Measurements from ENCODE around the gene PROC.
"Not testable (repeated sequence)": the region's sequence is repeated elsewhere in the genome, so short reads cannot be mapped to it uniquely, and the experiment has no call there.

Gene PROC

GRCh38 chr2:127427376-127428056, 9.3 kb downstream of the PROC start:
- DNase-seq (ENCODE audit: low spot score): no peak

DNA sequence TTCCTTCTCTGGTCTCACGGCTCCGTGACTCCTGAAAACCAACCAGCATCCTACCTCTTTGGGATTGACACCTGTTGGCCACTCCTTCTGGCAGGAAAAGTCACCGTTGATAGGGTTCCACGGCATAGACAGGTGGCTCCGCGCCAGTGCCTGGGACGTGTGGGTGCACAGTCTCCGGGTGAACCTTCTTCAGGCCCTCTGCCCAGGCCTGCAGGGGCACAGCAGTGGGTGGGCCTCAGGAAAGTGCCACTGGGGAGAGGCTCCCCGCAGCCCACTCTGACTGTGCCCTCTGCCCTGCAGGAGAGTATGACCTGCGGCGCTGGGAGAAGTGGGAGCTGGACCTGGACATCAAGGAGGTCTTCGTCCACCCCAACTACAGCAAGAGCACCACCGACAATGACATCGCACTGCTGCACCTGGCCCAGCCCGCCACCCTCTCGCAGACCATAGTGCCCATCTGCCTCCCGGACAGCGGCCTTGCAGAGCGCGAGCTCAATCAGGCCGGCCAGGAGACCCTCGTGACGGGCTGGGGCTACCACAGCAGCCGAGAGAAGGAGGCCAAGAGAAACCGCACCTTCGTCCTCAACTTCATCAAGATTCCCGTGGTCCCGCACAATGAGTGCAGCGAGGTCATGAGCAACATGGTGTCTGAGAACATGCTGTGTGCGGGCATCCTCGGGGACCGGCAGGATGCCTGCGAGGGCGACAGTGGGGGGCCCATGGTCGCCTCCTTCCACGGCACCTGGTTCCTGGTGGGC, 10.0 kb downstream of the PROC start:
- no peak for DNase-seq (ENCODE audit: low spot score)

GRCh38 chr2:127428815-127429109, 10.5 kb downstream of the PROC start:
- no peak for DNase-seq (ENCODE audit: low spot score)

DNA sequence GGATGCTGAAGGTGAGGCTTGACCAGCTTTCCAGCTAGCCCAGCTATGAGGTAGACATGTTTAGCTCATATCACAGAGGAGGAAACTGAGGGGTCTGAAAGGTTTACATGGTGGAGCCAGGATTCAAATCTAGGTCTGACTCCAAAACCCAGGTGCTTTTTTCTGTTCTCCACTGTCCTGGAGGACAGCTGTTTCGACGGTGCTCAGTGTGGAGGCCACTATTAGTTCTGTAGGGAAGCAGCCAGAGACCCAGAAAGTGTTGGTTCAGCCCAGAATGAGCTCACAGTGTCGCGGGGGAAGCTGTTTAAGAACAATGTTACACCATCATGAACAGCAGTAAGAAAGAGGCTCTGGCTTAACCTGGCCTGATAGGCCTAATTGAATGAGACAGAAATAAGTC, 11.1 kb downstream of the PROC start:
- no peak for DNase-seq (ENCODE audit: low spot score)

DNA sequence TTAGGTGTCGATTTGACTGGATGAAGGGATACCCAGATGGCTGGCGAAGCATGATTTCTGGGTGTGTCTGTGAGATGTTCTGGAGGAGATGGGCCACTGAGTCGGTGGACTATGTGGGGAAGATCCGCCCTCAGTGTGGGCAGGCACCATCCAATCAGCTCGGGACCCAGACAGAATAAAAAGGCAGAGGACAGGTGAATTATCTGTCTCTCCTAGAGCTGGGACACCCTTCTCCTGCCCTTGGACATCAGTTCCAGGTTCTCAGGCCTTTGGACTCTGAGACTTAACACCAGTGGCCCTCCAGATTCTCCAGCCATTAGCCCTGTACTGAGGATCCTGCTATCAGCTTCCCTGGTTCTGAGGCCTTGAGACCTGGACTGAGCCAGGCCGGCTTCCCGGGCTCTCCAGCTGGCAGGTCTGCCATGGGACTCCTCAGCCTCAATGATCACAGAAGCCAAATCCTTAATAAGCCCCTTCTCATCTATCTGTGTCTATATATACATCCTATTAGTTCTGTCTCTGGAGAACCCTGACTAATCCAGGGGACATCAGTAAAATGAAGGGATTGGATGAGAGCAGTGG, 11.7 kb downstream of the PROC start:
- no peak for DNase-seq (ENCODE audit: low spot score)

GRCh38 chr2:127431408-127432023, 13.3 kb downstream of the PROC start:
- no peak for DNase-seq (ENCODE audit: low spot score)

DNA sequence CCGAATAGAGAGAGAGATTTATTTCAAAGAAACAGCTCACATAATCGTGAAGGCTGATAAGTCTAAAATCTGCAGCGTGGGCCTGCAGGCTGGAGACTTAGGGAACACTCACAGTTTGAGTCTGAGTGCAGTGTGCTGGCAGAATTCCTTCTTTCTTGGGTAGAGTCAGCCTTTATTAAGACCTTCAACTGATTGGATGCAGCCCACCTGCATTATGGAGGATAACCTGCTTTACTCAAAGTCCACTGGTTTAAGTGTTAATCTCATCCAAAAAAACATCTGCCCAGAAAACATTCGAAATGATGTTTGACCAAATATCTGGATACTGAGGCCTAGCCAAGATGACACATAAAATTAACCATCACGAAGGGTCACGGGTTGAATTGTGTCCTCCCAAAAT, 16.3 kb downstream of the PROC start:
- no peak for DNase-seq (ENCODE audit: low spot score)

DNA sequence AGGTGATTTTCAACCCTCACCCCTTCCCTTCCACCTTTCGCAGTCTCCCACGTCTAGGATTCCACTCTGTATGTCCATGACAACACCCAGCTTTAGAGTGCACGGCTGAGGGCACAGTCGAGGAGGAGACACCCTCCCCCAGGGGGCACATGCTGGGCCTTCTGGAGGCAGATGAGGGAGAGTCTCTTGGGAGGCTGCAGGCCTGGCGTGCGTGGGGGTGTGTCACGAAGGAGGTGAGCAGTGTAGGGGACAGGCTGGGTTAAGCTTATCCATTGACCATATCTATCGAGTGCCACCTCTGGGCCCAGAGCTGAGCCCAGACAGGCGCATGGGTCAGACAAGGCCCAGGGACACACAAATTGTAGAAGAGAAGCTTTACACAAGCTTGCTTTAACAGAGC, 18.8 kb downstream of the PROC start:
- no peak for DNase-seq (ENCODE audit: low spot score)

GRCh38 chr2:127437781-127438726, 19.8 kb downstream of the PROC start:
- DNase-seq (ENCODE audit: low spot score): no peak

- DNase-seq (ENCODE audit: low spot score): no peak
These were observed 21.1 kb downstream of the PROC start for GRCh38 chr2:127439343-127439742.

GRCh38 chr2:127448526-127448925, 30.3 kb downstream of the PROC start:
- DNase-seq (ENCODE audit: low spot score): no peak

GRCh38 chr2:127449414-127449813, 31.2 kb downstream of the PROC start:
- no peak for DNase-seq (ENCODE audit: low spot score)

DNA sequence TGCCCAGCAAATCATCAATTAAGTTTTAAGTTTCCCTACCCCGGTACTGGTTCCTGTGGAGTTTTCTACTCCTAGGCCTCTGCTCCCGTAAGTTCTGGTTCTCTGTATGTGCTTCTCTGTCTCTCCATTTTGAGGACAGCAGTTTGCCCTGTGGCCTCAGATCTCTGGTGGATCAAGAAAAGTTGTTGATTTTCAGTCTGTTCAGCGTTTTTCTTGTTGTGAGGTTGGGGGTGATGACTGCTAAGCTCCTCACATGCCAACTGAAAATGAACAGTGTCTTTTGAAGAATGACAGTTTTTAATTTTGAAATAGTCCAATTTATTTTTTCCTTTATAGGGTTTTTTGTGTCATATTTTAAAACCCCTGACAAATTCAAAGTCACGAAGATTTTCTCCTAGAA, 31.7 kb downstream of the PROC start:
- no peak for DNase-seq (ENCODE audit: low spot score)

GRCh38 chr2:127451981-127452380, 33.8 kb downstream of the PROC start:
- no peak for DNase-seq (ENCODE audit: low spot score)

DNA sequence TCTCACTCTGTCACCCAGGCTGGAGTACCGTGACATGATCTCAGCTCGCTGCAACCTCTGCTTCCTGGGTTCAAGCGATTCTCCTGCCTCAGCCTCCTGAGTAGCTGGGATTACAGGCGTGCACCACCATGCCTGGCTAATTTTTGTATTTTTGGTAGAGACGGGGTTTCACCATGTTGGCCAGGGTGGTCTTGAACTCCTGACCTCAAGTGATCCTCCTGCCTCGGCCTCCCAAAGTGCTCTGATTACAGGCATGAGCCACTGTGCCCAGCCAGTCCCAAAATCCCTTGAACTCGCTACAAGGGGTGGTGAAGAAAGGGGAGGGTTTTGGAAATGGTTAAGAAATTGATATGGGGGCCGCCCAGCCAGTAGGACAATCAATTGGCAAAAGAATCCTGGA, 34.2 kb downstream of the PROC start:
- not testable (repeated sequence) for DNase-seq (ENCODE audit: low spot score)

DNA sequence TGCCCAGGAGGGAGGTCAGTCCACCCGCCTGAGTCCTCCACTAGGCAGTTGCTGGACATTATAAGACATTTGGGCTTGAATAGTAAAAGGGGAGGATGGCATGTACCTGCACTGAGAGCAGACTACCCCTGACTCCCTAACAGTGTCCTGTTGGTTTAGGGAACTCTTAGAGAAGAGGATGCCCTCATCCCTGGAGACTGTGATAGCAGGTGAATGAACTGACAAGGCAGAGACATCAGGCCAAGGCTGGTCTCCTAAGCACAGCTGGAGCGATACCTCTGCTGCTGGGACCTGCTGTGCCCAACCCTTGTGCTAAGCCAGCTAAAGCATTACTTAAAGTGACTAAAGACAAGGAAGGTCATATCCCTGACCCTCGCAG, 34.8 kb downstream of the PROC start:
- DNase-seq (ENCODE audit: low spot score): no peak

DNA sequence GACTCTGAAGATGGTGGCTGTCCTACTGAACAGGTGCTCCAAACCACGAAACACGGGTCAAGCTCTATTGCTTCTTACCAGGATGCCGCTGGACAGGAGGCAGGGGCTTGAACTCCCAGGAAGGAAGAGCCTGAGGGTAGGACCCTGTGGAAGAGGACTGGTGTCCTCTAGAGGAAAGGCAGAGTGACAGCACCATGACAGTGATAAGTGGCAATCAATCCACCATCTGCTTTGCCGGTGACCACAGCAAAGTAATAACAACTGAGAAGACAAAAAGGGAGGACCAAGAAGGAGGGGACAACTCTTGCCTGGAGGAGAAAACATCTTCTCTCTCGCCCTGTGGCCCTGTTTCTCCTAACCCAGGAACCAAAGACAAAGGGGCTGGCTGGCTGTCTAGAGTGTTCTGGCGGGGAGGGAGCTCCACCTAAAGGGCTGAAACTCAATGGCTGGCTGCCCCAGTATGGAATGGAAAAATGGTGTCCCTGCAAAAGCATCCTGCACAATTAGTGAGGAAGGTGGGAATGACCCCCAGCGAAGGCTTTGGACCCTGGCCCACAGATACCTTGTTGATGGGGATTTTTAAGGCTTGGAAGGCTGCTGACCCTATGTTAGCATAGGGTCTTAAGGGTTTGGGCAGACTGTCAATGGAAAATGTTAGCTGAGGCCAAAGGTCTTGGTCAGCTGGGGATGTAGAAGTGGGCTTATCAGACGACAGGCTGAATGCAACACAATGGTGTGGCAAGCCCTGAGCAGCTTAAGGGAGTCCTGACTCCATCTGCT, 35.4 kb downstream of the PROC start:
- DNase-seq (ENCODE audit: low spot score): no peak

DNA sequence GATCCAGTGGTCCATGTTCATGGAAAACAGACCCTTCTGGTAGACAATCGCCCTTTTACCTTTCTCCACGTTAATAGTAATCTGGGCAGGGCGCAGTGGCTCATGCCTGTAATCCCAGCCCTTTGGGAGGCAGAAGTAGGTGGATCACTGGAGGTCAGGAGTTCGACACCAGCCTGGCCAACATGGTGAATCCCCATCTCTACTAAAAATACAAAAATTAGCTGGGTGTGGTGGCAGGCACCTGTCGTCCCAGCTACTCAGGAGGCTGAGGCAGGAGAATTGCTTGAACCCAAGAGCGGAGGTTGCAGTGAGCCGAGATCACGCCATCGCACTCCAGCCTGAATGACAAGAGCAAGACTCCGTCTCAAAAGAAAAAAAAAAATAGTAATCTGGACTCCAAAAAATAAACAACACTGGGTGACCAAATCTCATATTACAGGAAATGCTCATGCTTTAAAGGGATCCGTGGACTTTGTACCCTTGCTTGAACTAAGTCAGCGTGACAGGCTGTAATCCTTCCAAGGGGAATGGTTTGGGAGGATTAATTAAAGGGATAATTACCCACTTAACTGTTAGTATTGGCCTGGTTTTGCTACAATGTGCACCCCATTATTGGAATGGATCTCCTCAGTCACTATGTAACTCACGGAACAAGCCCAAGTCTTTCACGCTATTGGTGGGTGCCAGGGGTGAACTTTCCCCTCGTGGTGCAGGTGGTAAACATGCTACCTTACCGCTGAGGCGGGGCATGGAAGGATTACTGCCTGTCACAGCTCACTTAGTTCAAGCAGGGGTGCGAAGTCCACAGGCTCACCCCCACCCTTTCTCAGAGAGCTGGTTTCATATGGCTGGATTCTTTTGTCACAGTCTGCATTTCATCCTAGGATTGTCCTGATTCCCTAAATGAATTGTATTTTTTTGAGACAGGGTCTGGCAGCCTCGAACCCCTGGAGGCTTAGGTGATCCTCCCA, 36.7 kb downstream of the PROC start:
- DNase-seq (ENCODE audit: low spot score): no peak

DNA sequence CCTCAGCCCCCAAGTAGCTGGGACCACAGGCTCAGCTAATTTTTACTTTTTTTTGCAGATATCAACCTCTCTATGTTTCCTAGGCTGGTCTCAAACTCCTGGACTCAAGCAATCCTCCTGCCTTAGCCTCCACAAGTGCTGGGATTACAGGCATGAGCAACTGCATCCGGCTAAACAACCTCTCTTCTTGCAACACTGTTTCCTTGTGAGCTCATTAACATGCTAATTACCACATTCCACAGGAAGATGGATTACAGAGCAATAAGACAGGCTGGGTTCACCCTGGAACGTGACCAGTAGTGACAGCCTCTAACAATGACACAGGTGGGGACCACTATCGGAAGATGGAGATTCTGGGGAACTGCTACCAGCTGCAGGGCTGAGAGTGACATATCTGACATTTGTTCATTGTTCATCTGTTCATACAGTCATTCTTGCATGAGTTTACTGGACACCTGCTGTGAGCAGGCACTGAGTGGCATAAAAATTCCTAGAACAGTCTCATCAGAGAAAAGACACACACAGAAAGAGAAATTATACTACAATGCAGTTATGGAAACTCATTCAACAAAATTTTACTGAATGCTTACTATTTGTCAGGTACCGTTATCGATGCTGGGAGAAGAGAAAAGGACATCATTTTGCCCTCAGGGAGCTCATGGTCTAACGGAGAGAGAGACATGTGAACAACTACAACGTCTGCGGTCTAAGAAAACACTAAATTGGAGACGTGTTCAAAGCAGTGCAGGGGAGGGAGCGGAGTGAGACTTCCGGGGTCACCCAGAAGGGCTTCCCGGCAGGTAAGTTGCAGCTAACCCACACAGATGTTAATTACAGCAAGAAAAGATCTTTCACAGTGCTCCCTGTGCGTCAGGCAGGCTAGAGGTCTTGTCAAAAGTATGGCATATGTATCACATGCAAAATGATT, 37.6 kb downstream of the PROC start:
- no peak for DNase-seq (ENCODE audit: low spot score)
